ENCODE data around the gene SBSN.

SBSN gene

GRCh38 chr19:35554076-35554475 lies 26.0 kb upstream of the SBSN start:
- DNase-seq, result no peak

- no peak for DNase-seq
Measured at GRCh38 chr19:35553385-35554000, 25.4 kb upstream of the SBSN start.

GRCh38 chr19:35552534-35553384 lies 24.6 kb upstream of the SBSN start:
- DNase-seq, result no peak

DNA sequence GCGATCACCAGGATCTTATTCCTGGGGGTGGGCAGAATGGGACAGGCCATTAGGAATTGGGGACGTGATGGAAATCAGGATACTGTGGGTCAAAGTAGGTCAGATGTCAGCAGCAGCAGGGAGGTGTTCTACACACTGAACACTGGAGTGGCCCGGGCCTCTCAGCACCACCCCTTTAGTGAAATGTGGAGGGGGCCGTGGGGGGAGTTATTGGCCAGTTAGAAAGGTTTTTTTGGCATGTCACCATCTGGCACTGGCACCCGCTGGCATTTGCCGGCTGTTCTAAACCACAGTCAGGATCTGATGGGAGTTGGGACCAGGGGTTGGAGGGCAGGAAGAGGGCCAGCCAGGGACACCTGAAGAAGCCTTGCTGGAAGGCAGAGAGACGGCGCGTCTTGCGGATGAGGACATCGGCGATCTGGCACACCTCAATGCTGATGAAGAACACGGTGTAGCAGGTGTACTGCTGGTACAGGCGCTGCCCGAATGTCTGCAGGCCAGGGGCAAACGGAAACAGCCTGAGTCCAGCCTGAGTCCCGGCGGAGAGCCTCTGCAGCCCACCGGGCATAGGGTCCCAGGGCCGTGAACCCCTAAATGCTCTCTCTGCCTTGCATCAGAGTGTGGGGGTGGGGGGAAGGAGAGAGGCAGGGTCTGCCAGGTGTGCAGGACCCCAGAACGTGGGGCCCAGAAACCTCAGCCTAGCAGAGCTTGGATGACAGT lies 23.1 kb upstream of the SBSN start:
- no peak for DNase-seq

DNA sequence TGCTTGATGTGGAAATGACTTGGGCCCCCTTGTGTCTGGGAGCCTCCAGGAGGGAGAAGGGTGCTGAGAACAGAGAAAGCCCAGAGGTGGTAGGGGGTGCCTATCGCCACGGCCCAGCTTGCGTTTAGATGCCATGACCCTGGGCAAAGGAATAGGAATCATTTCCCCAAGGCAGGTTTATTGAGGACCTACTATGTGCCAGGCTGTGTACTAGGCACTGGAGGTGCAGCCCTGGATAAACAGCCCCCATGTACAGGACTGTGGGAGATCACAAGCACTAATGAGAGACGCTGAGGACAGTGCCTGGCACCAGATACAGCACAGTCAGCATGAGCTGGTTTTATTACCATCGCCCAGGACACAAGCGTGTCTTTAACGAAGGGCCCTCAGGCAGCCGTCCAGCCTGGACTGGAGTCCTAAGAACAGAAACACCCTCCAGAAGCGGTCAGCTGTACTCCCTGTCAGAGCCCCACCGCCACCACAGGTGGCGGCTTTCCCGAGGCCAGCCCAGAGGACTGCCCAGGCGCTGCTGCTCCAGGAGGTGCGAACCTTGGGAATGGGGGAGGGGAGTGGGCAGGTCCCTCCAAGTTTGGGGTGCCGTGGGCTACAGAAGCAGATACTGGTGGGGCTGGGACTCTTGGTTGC lies 21.9 kb upstream of the SBSN start:
- no peak for DNase-seq

- DNase-seq, result peak; percentile 55
Measured at GRCh38 chr19:35549174-35549788, 21.2 kb upstream of the SBSN start.

DNA sequence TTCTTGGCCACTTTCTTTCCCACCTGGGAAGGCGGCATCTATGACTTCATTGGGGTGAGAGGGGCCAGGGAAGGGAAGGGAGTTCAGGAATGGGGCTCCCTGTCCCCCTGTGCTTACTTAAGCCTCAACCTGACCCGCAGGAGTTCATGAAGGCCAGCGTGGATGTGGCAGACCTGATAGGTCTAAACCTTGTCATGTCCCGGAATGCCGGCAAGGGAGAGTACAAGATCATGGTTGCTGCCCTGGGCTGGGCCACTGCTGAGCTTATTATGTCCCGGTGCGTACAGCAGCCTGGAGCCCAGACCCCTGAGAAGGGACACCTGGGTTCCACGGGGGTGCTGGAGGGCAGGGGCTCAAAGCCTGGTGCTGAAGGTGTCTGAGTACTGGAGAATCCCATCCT lies 18.4 kb upstream of the SBSN start:
- DNase-seq, result no peak

GRCh38 chr19:35545855-35546381 lies 17.8 kb upstream of the SBSN start:
- DNase-seq, result peak; percentile 58

DNA sequence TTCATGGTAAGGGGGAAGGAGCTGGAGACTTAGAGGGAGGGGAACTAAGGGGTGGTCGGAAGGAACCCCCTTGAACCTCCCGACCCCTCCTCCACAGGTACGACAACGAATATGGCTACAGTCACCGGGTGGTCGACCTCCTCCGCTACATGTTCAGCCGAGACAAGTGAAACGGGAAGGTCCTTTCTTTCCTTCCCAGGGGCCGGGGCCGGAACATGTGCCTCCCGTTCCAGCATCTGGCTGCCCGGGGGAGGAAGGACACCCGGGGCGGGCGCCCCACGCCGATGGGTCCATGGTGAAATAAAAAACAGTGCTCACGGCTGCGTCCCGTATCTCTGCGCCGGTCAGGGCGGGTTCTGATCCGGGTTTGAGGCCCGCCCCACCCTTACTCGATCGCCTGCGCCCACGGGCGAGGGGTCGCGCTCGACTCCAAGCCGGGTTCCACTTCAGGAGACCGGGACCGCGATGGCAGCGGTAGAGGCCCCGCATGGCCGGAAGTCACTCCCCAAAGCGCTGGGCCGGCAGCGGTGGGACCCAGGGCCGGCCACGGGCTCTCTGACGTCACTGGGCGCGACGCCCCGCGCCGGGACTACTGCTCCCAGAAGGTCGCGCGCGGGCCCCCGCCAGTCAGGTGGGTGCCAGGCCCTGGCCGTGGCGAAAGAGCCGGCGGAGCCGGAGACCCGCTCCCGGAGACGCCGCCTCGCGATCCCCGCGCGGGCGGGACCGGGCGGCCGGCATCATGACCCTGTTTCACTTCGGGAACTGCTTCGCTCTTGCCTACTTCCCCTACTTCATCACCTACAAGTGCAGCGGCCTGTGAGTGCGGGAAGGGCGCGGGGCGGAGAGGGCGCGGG lies 17.1 kb upstream of the SBSN start, which contains the start of gene TMEM147:
TSS of gene TMEM147 (plus strand) at position 626 of the 854 bp plus-strand sequence. CDS start at position 740, 114 bp downstream.
- peak; percentile 81 for DNase-seq

DNA sequence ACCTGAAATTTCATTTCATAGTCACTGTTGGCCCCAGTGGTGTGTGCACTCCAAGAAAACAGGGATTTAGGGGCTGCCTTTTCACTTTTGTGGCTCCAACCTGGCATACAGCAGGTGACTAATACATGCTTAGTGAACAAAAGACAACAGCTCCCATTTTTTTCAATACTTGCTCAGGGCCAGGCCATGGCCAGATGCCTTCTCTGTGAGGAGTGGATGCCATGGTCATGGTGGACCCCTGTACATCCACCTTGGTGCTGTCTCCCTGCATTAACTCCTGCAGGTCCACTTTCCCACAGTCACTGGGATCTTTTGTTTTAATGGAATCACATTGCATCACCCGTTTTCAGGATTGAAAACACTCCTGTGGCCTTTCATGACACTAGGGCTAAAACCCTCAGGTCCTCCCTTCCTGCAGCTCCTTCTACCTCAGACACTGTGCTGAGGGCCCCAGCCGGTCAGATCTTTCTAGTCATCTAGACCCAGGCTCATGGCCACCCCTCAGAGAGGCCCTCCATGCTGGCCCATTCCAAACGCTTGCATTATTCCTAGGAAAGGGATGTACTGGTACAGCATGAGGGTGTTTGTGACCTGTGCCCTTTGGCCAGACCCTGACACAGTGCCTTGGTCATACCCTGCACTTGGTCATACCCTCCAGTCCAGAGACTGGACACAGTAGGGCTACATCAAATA lies 16.1 kb upstream of the SBSN start:
- DNase-seq, result no peak

GRCh38 chr19:35543280-35544109 lies 15.4 kb upstream of the SBSN start:
- no peak for DNase-seq

DNA sequence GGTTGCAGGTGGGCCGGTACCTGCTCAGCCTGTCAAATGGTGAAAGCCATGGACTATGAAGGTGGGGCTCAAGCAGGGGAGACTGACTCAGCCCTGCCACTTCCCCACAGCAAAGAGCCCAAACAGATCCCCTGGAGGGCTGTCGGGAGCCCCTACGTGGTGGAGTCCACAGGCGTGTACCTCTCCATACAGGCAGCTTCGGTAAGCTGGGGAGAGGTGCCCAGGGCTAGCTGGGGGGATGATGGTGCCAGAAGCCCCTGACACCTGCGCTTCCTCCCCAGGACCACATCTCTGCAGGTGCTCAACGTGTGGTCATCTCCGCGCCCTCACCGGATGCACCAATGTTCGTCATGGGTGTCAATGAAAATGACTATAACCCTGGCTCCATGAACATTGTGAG lies 14.1 kb upstream of the SBSN start:
- no peak for DNase-seq

GRCh38 chr19:35540356-35540927 lies 12.3 kb upstream of the SBSN start:
- no peak for DNase-seq

- DNase-seq, result no peak
Measured at GRCh38 chr19:35539850-35540249, 11.7 kb upstream of the SBSN start.

DNA sequence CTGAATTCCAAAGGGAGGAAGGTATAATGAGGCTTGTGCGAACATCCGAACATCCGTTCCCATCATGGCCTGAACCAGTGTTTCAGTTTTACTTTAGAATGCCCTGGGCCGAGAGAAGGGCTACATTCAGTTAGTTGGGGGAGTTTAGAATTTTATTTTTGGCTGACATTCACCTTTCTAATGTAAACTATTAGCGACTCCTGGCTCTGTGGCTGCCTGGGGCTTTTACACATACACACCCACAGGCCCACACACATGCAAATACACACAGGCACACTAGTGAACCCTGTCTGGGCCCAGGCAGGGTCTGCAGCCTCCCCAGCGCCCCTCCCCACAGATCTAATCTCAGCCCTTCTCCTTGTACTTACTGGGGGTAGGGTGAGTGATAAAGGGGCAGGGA lies 11.2 kb upstream of the SBSN start:
- no peak for DNase-seq

DNA sequence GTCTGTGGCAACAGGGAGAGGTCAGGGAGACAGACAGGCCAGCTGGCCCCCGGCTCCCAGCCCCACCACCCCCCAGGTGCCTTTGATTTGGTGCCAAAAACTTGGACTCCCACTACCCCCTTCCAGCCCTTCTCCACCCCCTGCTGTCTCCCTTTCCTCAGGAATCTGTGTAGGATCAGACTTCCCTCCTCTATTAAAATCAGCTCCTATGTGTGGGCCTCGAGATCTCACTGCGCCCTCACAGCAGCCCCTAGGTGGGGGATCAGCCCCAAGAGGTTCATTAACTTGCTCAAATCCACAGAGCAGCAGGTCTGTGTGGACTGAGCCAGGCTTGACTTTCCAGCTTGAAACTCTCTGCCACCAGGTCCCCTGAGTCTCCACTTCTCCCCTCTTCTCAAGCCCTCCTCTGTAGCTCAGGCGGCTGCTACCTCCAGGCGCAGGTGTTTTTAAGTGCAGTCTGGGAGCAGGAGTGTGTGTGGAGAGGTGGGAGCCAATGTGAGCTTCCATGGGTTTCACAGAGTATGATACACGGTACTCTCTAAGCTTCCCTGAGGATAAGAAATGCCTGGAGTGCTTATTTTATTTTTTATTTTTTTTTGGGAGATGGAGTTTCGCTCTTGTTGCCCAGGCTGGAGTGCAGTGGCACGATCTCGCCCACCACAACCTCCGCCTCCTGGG lies 6.8 kb upstream of the SBSN start:
- no peak for DNase-seq

- peak; percentile 43 for DNase-seq
Measured at GRCh38 chr19:35533822-35534392, 5.8 kb upstream of the SBSN start.

DNA sequence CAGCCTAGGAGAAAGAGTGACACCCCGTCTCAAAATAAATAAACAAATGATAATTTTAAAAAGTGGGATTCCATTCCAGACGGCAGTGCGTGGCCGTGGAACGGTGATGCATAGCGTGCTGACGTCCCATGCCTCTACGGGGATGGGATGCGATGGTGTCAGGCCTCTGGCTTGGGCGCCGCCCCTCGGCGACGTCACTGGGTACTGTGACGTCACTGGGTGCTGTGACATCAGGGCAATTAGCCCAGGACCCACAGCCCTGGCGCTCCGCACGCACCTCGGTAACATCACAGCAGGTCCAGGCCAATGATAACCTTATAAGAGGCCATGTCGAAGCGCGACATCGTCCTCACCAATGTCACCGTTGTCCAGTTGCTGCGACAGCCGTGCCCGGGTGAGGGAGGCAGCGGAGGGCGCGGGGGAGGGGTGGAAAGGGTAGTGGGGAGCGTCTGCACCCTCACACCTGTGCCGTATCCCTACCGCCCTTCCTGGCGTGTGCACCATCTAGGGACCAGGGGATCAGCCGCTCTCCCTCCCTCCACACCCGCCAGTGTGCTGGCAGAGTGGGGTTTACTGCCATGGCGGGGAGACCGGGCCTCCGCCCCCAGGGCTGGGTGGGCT lies 5.2 kb upstream of the SBSN start, which contains the start of gene GAPDHS:
TSS of gene GAPDHS (plus strand) at position 256 of the 621 bp plus-strand sequence. CDS start at position 328, 72 bp downstream.
- no peak for DNase-seq

Measured in activated T-cell treated with anti-CD3 and anti-CD28 coated beads, Interleukin-2, amount 50 U/mL, for 1 hour (primary cell).